Measurements from ENCODE around the gene TMEM63B. TPM values are rescaled to one million over a fixed set of nuclear protein-coding genes. Genes with fewer than 3 reads are reported as not detected.

Gene TMEM63B
- total RNA-seq, 1 donor from 2014 or later = 33.4 TPM

GRCh38 chr6:44102527-44102926 lies 24.8 kb upstream of the TMEM63B start:
- Mint-ChIP-seq H3K9me3 (ENCODE audit: unreplicated experiment) (no peaks in the 10 kb centered on the region), H3K27me3 (ENCODE audit: unreplicated experiment) (peaks cover 3% of the 10 kb centered on the region), H3K4me1 (ENCODE audit: unreplicated experiment) (peaks cover 11% of the 10 kb centered on the region), H3K36me3 (ENCODE audit: low read depth, unreplicated experiment) (peaks cover 5% of the 10 kb centered on the region), H3K27ac (ENCODE audit: unreplicated experiment) (no peak overlapping the region), H3K4me3 (ENCODE audit: unreplicated experiment) (no peak overlapping the region)
- DNase-seq (ENCODE audit: low spot score) = no peak
- TF ChIP-seq, protein P1, sequence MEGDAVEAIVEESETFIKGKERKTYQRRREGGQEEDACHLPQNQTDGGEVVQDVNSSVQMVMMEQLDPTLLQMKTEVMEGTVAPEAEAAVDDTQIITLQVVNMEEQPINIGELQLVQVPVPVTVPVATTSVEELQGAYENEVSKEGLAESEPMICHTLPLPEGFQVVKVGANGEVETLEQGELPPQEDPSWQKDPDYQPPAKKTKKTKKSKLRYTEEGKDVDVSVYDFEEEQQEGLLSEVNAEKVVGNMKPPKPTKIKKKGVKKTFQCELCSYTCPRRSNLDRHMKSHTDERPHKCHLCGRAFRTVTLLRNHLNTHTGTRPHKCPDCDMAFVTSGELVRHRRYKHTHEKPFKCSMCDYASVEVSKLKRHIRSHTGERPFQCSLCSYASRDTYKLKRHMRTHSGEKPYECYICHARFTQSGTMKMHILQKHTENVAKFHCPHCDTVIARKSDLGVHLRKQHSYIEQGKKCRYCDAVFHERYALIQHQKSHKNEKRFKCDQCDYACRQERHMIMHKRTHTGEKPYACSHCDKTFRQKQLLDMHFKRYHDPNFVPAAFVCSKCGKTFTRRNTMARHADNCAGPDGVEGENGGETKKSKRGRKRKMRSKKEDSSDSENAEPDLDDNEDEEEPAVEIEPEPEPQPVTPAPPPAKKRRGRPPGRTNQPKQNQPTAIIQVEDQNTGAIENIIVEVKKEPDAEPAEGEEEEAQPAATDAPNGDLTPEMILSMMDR (IDR thresholded peaks at IDR 0.05; ENCODE audit: unreplicated experiment) = no peak

GRCh38 chr6:44104481-44105021 lies 22.8 kb upstream of the TMEM63B start:
- Mint-ChIP-seq H3K4me1 (ENCODE audit: unreplicated experiment) (peaks cover 7% of the 10 kb centered on the region), H3K4me3 (ENCODE audit: unreplicated experiment) (peak overlapping the region; percentile 21), H3K9me3 (ENCODE audit: unreplicated experiment) (no peaks in the 10 kb centered on the region), H3K36me3 (ENCODE audit: low read depth, unreplicated experiment) (peaks cover 8% of the 10 kb centered on the region), H3K27me3 (ENCODE audit: unreplicated experiment) (peaks cover 2% of the 10 kb centered on the region), H3K27ac (ENCODE audit: unreplicated experiment) (no peak overlapping the region)
- TF ChIP-seq, protein P1 (IDR thresholded peaks at IDR 0.05; ENCODE audit: unreplicated experiment) = no peak
- no peak for DNase-seq (ENCODE audit: low spot score)

DNA sequence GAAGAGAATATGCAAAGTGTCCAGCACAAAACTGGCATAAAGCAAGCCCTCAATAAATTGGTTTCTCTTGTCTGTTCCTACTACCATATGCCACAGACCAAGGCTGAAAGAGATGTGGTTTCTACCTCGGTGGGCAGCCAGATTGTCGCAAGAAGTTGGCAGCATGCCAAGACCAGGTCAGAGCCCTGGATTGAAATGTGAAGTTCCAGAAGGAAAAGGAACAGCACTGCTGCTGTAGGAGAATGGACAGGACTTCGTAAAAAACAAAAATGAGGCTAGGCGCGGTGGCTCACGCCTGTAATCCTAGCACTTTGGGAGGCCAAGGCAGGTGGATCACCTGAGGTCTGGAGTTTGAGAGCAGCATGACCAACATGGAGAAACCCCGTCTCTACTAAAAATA lies 22.2 kb upstream of the TMEM63B start:
- peaks cover 7% of the 10 kb centered on the region for H3K4me1 Mint-ChIP-seq (ENCODE audit: unreplicated experiment)
- TF ChIP-seq, protein P1 (IDR thresholded peaks at IDR 0.05; ENCODE audit: unreplicated experiment) = no peak
- H3K9me3 Mint-ChIP-seq (ENCODE audit: unreplicated experiment) = no peaks in the 10 kb centered on the region
- no peak for DNase-seq (ENCODE audit: low spot score)
- peaks cover 14% of the 10 kb centered on the region for H3K36me3 Mint-ChIP-seq (ENCODE audit: low read depth, unreplicated experiment)
- H3K27me3 Mint-ChIP-seq (ENCODE audit: unreplicated experiment) = peaks cover 2% of the 10 kb centered on the region
- no peak overlapping the region for H3K4me3 Mint-ChIP-seq (ENCODE audit: unreplicated experiment)
- no peak overlapping the region for H3K27ac Mint-ChIP-seq (ENCODE audit: unreplicated experiment)

- Mint-ChIP-seq H3K27ac (ENCODE audit: unreplicated experiment) (no peak overlapping the region), H3K9me3 (ENCODE audit: unreplicated experiment) (no peaks in the 10 kb centered on the region), H3K27me3 (ENCODE audit: unreplicated experiment) (peaks cover 2% of the 10 kb centered on the region), H3K4me1 (ENCODE audit: unreplicated experiment) (peaks cover 7% of the 10 kb centered on the region), H3K36me3 (ENCODE audit: low read depth, unreplicated experiment) (peaks cover 19% of the 10 kb centered on the region), H3K4me3 (ENCODE audit: unreplicated experiment) (no peak overlapping the region)
- DNase-seq (ENCODE audit: low spot score) = no peak
- TF ChIP-seq, protein P1 (IDR thresholded peaks at IDR 0.05; ENCODE audit: unreplicated experiment) = no peak
Measured at GRCh38 chr6:44105993-44106740, 21.2 kb upstream of the TMEM63B start.

DNA sequence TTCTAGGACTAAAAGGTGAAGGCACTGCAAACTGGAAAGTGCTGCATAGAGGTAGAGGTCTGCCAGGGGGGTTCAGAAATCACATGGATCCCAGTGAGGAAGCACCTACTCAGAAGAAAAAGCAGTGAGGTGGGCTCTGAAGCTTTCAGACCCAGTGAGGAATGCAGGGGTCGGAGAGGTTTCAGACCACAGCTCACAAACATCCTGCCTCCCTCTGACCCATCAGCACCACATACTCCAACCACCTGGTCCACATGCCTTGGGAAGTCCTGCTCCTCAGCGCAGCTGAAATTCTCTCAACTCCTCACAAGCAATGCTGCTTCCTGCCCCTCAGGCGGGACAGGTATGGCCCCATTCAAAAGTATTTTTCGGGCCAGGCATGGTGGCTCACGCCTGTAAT lies 20.3 kb upstream of the TMEM63B start:
- Mint-ChIP-seq H3K9me3 (ENCODE audit: unreplicated experiment) (no peaks in the 10 kb centered on the region), H3K27ac (ENCODE audit: unreplicated experiment) (no peak overlapping the region), H3K27me3 (ENCODE audit: unreplicated experiment) (peaks cover 2% of the 10 kb centered on the region), H3K36me3 (ENCODE audit: low read depth, unreplicated experiment) (peaks cover 27% of the 10 kb centered on the region), H3K4me1 (ENCODE audit: unreplicated experiment) (peaks cover 7% of the 10 kb centered on the region), H3K4me3 (ENCODE audit: unreplicated experiment) (no peak overlapping the region)
- TF ChIP-seq, protein P1 (IDR thresholded peaks at IDR 0.05; ENCODE audit: unreplicated experiment) = no peak
- no peak for DNase-seq (ENCODE audit: low spot score)
